Measurements from ENCODE around the gene TYW1B.
"Not testable (repeated sequence)": the region's sequence is repeated elsewhere in the genome, so short reads cannot be mapped to it uniquely, and the experiment has no call there.

TYW1B gene

DNA sequence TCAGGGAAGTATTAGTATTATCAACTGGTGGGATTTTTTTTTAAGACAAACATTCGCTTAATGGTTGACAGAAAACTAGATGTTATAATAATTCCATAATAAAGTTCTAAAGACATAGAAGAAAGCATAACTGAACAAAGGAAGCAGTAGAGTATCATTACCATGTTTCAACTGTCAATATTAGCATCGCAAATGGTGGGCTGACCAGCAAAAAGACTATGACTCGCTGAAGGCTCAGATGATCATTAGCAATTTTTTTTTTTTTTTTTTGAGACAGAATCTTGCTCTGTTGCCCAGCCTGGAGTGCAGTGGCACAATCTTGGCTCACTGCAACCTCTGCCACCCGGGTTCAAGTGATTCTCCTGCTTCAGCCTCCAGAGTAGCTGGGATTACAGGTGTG lies 74.8 kb downstream of the TYW1B start:
- not testable (repeated sequence) for DNase-seq (ENCODE audit: low spot score)

DNA sequence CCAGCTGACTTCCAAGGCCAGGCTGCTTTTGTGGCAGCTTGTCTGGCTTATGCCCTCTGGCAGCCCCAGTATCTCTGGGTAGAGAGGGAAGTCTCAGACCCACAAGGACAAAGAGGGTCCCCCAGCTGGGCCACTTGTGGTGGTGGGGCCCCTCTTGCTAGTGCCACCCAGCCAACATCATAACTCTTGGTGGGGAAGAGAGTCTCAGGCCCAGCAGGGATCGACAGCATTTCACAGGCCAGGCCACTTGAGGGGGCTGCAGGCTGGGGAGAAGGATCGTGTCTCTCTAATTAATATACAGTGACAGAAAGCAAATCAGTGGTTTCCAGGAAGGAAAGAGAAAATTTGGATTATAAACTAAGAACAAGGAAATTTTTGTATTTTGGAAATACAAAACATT lies 76.0 kb downstream of the TYW1B start:
- DNase-seq (ENCODE audit: low spot score), result no peak

DNA sequence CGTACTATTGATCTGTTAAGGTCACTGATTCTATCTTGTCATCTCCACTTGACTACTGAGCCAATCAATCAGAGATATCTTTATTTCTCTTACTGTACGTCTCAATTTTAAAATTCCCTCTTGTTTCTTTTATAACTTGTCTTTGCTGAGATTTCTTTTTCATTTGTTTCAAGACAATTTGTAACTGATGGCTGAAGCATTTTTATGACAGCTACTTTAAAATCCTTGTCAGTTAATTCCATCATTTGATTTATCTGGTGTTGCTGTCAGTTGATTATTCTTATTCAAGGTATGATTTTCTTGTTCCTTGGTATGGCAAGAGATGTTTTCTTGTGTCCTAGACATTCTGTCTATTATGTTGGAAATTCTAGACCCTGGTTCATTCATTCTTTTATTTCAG lies 76.6 kb downstream of the TYW1B start:
- DNase-seq (ENCODE audit: low spot score), result no peak

DNA sequence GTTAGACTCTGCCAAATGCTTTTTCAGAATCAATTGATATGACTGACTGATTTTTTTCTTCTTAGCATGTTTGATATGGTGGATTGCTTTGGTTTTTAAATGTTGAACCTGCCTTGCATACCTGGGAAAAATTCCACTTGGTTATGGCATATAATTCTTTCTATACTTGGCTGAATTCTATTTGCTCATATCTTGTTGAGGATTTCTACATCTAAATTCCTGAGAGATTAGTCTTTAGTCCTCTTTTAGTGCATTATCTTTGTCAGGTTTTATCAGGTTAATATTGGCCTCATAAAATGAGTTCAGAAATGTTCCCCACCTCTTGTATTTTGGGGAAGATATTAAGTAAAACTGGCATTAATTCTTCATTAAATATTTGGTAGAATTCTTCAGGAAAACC lies 79.4 kb downstream of the TYW1B start:
- not testable (repeated sequence) for DNase-seq (ENCODE audit: low spot score)

DNA sequence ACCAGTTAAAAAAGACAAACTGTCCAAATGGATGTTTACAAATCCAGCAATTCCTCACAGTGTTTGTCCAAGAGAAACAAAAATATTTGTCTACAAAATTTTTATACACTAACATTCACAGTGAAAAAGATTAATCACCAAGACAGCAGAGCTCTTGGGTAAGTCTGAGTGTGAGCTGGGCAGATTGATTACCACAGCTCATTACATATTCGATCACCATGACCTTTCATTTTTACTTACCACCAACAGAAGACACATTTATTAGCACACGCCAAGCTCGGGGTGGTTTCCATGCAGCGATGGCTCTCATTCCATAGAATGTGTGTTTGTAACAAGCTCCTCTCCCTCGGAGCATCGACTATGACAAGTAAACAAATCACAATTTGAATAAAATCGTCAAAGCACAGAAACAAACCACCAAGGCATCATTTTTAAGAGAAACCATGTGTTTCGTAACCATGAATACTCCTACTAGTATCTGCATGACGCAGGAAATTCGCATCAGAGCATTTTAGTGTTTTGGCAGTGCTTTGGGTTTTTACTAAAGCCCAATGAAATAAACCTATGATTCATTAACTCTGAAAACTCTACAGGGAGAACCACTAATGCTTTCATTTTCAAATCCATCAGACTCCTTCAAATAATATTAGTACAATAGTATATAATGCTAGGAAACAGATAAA lies 83.6 kb downstream of the TYW1B start:
- not testable (repeated sequence) for DNase-seq (ENCODE audit: low spot score)

DNA sequence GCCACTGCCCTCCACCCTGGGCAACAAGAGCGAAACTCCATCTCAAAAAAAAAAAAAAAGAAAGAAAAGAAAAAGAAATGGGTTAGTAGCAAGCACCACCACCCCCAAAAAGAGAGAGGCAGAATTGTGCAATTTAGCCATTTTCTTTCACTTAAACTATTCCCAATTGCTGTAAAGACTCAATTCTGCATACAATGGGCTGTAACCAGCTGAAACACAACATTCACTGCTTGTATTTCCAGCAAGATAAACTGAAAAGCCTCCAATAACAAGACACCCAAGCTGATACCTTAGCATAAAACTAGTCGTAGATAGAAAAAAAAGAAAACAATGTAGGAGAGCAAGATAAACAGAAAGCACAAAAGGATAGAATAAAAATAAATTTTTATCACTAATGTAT lies 84.2 kb downstream of the TYW1B start:
- DNase-seq (ENCODE audit: low spot score), result not testable (repeated sequence)

DNA sequence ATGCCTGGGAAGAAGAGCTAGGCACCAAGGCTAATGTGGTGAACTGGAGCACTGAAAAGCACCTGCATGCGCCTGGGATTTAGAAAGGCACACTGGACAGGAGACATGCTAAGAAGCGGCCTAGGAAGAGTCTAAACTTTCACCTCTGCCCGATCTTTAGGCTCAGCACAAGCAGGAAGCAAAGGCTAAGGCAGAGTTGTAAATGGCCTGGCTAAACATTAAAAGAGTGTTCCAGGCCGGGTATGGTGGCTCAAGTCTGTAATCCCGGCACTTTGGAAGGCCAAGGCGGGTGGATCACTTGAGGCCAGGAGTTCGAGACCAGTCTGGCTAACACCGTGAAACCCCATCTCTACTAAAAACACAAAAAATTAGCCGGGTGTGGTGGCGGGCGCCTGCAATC lies 88.3 kb downstream of the TYW1B start:
- not testable (repeated sequence) for DNase-seq (ENCODE audit: low spot score)

DNA sequence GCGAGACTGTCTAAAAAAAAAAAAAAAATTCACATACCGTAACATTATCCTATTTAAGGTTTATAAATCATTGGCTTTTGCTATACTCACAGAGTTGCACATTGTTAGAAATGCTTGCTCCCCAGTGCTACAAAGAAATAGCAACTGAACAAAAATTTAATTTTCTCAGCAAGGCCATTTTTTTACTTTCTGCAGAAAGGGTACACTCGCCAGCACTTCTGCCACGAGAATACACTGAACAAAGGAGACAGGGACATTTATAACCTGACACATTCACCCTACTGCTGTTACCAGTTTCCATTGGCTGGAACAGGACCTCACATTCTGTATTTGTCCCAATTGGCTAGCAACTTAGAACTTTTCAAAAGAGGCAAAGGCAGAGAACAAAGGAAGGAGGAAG lies 92.1 kb downstream of the TYW1B start:
- DNase-seq (ENCODE audit: low spot score), result not testable (repeated sequence)

DNA sequence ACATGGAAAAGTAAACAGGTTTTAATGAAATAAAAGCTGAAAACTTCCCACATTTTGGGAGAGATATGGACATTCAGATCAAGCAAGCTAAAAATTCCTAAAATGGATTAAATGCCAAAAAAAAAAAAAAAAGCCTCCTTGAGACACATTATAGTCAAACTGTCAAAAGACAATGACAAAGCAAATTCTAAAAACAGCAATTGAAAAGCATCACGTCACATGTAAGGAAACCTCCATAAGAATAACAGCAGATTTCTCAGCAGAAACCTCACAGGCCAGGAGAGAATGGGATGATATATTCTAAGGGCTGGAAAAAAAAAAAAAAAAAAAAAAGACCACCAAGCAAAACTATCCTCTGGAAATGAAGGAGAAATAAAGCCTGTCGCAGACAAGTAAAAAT lies 97.2 kb downstream of the TYW1B start:
- DNase-seq (ENCODE audit: low spot score), result not testable (repeated sequence)

DNA sequence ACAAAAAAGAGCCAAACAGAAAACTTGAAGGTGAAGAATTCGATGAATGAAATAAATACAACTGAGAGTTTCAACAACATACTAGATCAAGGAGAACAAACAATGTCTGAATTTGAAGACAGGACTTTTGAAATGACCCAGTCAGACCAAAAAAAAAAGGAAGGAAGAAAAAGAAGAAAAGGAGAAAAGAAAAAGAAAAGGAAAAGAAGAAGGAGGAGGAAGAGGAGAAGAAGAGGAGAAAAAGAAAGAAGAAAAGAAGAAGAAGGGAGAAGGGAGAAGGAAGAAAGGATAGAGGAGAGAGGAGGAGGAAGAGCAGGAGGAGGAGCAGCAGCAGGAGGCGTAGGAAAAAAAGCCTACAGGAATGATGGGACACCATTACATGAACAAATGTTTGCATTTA lies 97.6 kb downstream of the TYW1B start:
- not testable (repeated sequence) for DNase-seq (ENCODE audit: low spot score)

DNA sequence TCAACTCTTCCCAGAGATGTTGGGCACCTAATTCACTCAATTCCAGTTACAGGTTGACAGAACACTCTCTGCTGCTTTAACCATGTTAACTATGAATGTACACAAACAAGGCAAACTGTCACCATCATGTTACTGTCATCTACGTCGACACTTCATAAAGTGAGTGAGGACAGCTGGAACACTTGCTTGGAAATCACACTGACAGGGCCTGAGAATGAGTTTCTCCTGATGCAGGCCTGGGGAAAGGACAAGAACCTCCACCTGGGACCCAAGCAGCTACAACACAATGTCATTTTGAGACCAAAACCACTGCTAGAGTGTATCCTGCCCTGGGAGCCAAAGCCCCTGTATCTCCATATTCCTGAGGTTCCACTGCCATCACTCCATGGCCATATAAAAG lies 98.9 kb downstream of the TYW1B start:
- DNase-seq (ENCODE audit: low spot score), result not testable (repeated sequence)

DNA sequence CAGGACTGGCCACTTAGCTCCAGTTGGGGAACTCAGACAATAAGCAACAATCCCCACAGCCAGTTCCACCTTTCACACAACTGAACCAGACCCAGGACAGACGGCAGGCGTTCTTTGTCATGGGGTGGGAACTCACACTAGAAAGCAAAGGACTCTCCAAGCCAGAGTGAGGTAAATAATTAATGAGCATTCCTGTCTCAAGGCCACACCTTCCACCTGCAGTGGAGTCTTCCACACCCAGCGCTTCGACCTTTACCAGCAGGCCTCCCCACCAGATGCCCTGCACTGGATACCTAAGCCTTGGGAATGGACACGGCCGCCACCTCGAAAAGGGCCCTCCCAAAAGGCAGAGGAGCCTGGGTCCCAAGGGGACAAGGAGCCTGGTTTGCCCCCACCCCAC lies 105.3 kb downstream of the TYW1B start:
- not testable (repeated sequence) for DNase-seq (ENCODE audit: low spot score)

DNA sequence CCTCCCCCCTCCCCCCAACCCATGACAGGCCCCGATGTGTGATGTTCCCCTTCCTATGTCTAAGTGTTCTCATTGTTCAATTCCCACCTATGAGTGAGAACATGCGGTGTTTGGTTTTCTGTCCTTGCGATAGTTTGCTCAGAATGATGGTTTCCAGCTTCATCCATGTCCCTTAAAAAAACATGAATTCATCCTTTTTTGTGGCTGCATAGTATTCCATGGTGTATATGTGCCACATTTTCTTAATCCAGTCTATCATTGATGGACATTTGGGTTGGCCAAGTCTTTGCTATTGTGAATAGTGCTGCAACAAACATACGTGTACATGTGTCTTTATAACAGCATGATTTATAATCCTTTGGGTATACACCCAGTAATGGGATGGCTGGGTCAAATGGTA lies 107.1 kb downstream of the TYW1B start:
- not testable (repeated sequence) for DNase-seq (ENCODE audit: low spot score)

DNA sequence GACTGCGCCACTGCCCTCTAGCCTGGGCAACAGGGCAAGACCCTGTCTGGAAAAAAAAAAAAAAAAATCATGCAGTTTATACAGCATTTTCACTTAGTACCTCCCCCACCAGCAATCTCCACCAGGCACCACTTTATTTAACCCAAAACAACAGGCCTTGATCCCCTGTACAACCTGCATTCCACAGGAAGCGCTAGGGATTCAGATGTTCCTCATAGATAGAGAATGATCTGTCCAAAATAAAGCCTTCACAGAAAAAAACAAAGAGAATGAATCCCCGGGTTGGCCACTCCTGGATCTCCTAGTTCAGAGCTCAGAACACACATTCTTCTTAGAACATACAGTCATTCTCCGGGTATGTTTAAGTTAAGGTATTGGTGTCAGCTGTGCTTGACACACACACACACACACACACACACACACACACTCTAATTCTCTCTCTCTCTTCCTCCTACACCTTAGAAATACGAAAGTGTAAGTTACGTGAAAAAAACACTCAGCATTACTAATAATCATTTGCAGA lies 110.7 kb downstream of the TYW1B start:
- not testable (repeated sequence) for DNase-seq (ENCODE audit: low spot score)

DNA sequence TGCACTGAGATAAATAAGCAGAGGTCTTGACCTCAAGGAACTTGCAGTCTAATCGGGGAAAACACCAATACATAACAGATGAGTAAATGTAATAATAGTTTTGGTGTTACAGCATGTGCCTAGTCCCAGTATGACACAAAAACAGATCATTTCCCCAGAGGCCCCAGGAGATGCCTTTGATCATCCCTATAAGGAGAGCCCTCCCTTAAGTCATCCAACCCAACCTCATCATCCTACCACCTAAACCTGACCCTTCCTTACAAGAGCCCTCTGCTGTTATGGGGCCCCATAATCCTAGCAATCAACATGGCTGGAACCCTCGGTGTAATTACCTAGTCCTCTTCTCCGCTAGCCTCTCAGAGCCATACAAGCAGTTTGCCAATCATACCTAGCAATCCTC lies 116.1 kb downstream of the TYW1B start:
- not testable (repeated sequence) for DNase-seq (ENCODE audit: low spot score)

DNA sequence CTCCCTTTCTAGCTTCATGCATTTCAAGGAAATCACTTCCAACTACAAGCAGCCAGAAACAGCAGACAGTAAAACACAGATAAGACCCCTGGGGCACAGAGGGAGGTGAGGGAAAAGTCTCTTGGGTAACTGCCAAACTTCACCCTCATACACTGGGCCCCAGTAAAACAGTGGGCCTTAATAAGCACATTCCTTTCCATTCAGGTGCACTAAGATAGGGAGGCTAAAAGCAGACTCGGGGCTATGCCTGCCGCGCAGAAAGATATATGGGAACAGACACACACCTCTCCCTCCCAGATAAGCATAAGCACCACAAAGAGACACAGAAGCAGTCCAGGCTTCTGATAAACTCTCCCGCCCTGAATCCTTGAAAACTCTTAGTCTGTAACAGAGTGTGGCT lies 117.0 kb downstream of the TYW1B start:
- DNase-seq (ENCODE audit: low spot score), result no peak

DNA sequence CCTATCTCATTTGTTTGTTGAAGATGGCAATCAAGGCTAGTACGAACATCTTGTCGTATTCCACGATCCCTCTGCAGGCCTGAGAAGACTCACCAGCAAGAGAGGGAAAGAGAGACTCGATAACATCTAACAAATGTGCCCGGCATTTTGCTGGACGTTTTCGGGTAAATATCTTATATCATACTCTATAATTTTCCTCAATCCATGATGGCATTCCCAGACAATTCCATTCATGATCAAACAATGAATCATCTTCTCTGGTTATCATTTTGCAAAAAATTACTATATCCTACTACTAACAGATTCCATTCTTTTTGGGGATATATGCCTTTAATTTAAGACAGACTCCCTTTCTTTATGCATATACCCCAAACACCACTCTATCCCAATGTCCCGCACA lies 118.1 kb downstream of the TYW1B start:
- no peak for DNase-seq (ENCODE audit: low spot score)

DNA sequence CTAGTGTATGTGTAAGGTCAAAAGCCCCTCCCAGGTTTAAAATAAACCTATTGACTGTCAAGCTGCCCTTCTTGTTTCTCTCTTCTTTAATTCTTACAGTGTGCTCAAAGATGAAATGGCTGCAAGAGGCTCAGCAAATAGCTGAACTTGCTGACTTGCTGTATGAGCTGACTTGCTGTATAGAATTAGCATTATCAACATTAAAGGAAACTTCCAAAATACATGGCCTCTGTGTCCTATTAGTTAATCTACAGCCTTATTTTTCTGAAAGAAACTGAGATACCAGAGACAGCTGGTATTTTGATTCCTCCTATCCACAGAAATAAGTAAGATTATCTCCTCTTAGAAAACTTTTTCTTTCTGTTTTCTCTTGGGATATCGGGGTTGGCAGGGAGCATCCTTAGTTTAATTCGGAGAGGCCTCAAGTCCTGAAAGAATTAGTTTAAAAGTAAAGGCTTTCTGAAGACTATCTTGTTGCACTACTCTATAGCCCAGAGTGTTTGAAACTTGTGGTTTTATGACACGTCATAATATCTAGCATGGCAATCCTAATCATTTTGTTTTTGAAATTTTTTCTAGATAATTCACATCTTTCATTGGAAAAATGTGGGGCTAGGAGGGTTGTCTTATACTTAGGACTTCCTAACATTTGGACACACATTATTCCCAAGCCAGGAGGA lies 119.5 kb downstream of the TYW1B start:
- DNase-seq (ENCODE audit: low spot score), result not testable (repeated sequence)

DNA sequence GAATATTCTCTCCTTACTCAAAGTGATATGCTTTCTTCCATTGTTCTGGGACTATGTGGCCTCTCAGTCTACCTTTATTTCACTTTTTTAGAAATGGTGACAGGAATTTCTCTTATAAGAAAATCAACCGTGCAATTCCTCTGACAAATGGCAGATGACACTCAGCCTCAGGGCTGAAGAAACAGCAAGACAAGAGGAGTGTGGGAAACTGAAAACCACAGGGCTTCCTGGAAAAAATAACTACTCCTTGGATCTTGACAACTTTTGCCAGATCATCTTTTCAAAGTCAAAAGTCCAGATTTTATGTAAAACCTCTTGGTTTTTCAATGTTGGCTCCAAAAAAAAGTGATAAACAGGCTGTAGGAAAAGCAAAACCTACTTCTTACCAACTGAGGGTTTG lies 121.5 kb downstream of the TYW1B start:
- no peak for DNase-seq (ENCODE audit: low spot score)

DNA sequence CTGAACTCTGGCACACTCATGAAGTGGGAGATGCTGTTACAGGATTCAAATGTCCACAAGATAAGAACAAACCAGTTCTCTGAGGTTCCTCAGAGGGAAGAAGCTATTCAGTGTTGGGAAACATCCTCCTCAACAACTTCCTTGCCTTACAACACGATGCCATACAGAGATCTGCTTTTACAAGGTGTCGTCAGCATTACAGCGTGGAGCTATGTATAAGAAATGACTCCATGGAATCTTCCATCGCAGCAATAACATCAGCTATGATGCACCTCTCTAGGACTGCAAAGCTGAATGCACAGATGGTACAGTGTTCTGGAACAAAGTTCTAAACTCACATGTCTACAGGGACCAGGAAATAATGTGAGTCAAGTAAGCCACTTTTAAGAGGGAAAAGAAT lies 122.3 kb downstream of the TYW1B start:
- DNase-seq (ENCODE audit: low spot score), result not testable (repeated sequence)

DNA sequence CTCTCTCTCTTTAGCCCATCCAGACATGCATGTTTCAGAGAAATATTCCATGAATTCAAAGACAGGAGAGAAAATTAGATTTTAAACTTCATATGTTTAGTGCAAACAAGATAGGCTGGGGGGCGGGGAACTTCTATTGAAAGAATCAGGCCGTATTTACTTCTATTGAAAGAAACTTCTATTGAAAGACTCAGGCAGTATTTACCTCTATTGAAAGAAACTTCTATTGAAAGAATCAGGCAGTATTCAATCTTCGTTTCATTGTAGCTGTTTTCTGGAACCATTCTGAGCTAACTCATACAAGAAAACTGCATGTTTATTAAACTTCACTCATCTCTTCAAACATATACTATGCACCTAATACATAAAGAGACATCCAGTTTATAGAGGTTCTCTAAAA lies 123.1 kb downstream of the TYW1B start:
- DNase-seq (ENCODE audit: low spot score), result no peak

DNA sequence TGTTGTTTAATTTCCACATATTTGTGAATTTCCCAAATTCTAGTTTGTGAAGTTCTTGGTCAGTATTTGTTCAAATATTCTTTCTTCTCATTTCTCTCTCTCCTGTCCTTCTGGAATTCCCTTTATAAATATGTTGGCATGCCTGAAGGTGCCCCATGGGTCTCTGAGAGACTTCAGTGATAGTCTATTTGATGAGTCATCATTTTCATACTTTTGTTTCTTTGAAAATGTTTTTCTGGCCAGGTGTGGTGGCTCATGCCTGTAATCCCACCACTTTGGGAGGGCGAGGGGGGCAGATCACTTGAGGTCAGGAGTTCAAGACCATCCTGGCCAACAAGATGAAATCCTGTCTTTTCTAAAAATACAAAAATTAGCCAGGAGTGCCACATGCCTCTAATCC lies 127.5 kb downstream of the TYW1B start:
- not testable (repeated sequence) for DNase-seq (ENCODE audit: low spot score)

DNA sequence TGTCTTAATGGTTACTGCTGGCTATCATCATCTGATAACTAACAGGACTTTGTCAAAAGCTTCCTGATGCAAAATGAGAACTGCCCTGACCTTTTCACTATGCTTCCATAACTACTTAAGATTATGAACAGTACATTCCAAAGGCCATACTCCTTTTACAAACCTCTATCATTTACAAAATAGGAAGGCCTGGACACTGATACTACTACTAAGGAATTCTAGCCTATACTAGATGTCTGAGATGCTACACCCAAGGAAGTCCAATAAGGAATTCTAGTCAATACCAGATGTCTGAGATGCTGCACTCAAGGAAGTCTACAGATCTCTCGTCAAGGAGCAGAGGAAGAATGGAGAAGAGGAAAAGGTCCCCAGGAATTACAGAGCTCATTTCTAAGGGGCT lies 130.9 kb downstream of the TYW1B start:
- not testable (repeated sequence) for DNase-seq (ENCODE audit: low spot score)

DNA sequence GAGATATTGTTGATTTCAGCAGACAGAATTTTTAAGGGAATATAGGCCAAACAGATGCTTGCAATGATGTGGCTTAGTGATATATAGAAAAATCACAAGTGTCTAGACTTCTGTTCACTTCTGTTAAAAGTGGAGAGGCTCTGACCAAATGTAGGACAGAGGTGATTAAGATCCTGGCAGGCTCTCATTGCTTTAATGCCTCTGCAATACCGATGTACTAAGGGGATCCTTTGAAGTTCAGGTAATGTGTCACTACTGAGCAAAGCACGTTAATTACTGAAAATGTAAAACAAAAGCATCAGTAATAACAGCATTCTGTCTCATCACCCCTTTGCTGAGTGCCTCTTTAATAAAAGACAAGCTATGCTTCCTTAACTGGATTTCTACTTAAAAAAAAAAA lies 131.4 kb downstream of the TYW1B start:
- DNase-seq (ENCODE audit: low spot score), result not testable (repeated sequence)
